Measurements from ENCODE around the gene SLC31A2.
A peak's percentile ranks its signal among the peaks of the same experiment; 100 is the strongest.
"Not testable (repeated sequence)": the region's sequence is repeated elsewhere in the genome, so short reads cannot be mapped to it uniquely, and the experiment has no call there.

SLC31A2 gene, protein sequence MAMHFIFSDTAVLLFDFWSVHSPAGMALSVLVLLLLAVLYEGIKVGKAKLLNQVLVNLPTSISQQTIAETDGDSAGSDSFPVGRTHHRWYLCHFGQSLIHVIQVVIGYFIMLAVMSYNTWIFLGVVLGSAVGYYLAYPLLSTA

DNA sequence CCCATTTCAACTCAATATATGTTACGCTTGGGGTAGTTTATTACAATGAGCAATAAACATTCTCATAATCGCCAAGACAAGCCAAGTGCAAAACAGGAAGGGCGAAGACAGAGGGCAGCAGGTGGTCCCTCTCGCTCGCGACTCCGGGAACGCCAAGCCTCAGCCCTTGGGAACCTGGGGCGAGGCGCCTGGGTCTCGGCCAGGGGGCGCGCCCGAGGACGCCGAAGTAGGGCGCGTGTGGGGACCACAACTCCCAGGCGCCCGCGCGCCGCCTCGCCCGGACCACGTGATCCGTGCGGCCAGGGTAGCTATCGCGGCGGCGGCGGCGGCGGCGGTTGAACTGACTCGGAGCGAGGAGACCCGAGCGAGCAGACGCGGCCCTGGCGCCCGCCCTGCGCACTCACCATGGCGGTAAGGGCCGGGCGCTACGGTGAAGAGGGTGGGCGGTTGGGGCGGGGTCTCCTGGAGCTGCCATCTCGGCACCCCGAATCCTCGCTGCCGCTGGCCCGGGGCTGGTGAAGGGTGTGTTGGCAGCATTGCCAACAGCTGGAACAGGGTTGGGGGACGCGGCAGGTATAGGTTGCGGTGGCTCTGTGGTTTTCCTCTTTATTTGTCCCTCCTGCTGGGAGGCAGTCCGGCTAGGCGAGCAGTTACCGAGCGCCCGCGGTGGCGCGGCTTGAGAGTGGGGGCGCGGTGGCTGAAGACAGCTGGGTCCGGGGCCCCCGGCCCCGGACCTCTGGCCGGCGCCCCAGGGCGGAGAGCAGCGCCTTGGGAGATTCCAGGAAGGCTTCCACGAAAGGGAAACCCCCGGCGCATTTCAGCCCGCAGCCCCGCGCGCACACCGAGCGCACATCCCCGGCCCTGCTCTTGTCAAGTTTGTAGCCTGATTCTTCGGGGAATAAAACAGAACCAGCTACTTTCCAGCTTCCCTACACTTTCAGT, at the start of gene SLC31A2:
SLC31A2 (plus strand) TSS at position 338 of the 942 bp plus-strand sequence; CDS start at position 406, 68 bp downstream.
- peak; percentile 90 for DNase-seq

DNA sequence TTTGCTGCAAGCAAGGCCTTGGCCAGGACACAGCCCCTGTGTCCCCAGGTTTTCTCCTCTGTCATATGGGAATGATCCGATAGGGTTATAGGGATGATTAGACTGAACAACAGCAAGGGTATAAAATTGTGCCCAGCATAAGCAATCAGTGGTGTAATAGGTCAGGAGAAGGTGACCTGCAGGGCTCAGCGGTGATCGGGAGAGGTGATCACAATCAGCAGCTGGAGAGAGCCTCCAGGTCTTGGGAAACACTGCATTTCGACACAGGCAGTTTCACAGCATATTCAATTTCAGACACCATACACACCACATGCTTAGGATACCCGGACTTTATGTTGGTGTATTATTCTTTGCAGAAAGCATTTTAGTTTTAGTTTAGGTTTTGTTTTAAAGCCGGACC, 45.5 kb upstream of the SLC31A2 start:
- DNase-seq = not testable (repeated sequence)

DNA sequence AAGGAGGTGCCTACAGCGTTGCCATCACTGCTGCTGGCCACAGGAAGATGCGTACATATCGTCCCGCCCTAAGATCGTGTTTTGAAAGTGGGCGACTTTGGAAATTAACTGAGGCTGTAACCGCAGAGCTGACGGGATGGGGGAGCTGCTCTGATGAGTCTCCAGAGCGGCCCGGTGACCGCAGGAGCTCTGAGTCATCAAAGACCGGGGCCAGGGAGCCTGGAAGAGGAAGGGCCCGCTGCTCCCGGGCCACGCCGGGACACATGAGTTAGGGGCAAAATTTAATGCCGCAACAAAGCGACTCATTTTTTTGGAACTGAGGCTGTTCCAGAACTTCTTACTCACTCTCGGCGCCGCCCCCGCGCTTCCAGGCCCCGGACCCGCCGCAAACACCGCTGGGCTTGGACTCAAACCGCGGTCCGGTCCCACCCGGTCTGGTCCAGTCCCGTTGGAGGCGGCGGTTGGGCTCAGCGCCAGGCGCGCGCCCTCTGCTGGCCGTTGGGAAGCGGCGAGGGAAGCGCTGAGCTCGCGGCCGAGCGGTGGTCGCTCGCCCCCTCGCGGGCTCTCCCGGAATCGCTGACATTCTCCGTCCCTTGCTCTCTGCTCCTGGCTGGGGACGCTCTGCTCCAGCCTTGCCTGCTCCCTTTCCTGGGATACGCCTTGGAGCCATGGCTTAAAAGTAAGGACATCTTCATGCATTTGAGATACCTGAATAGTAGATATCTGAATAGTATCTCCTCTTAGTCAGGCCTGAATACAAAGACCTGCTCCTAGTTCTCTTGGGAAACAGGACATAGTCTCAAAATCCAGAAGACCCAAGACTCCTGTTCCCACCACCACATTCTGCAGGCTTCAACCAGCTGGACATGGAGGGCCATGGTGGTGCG, 39.5 kb upstream of the SLC31A2 start:
- not testable (repeated sequence) for DNase-seq

DNA sequence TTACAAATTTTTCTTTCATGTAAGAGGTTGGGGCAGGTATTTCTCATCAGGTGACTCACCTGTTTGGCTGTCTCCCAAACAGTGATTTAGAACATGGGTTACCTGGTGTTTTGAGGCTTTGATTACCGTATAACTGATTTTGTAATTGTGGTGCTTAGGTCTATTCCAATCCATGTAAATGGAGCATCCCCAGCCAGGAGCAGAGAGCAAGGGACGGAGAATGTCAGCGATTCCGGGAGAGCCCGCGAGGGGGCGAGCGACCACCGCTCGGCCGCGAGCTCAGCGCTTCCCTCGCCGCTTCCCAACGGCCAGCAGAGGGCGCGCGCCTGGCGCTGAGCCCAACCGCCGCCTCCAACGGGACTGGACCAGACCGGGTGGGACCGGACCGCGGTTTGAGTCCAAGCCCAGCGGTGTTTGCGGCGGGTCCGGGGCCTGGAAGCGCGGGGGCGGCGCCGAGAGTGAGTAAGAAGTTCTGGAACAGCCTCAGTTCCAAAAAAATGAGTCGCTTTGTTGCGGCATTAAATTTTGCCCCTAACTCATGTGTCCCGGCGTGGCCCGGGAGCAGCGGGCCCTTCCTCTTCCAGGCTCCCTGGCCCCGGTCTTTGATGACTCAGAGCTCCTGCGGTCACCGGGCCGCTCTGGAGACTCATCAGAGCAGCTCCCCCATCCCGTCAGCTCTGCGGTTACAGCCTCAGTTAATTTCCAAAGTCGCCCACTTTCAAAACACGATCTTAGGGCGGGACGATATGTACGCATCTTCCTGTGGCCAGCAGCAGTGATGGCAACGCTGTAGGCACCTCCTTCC, 37.9 kb upstream of the SLC31A2 start:
- not testable (repeated sequence) for DNase-seq

DNA sequence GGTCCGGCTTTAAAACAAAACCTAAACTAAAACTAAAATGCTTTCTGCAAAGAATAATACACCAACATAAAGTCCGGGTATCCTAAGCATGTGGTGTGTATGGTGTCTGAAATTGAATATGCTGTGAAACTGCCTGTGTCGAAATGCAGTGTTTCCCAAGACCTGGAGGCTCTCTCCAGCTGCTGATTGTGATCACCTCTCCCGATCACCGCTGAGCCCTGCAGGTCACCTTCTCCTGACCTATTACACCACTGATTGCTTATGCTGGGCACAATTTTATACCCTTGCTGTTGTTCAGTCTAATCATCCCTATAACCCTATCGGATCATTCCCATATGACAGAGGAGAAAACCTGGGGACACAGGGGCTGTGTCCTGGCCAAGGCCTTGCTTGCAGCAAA, 32.0 kb upstream of the SLC31A2 start:
- DNase-seq = not testable (repeated sequence)

DNA sequence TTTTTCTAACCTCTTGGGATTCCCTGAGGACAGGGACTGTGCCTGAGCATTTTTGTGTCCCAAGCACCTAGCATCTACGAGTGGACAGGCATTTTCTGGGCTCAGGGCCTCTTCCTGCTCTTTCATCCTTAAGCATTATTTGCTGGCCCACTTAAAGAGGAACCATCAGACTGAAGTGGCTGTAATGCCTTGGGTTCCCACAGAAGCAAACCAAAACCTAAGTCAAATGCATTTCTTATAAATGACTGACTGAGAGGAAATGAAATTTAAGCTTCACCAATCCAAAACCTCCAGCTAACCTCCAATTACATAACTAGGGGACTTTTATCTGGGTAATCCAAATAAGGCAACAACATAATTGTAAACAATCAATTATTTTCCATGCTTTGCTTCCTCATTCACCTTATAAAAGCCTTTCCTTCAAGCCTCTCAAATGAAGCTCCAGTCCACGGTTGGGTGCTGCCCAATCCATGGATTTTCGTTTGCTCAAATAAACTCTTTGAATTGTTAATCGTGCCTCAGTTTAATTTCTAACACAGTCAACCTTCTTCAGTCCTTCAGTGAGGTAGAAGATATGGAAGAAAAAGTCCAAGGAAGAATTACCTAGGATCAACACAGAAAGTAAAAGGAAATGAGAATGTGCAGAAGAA, 25.3 kb upstream of the SLC31A2 start:
- no peak for DNase-seq

DNA sequence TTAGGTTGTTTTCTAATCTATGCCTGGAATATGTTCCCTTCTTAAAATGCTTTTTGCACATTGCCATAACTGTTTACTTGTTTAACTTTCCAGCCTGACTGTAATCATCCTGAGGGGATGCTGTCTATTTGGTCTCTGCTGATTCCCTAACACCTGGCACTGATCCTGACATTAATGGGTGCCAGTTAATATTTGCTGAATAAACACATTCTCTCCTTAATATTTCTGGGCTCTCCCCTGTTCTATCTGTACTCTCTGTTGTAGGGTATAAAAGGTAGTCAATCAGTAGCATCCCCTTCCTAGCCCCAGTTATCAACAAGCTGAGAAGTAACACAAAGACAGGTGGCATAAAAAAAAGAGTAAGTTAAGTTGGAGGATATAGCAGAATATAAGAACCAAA, 21.3 kb upstream of the SLC31A2 start:
- DNase-seq = no peak

DNA sequence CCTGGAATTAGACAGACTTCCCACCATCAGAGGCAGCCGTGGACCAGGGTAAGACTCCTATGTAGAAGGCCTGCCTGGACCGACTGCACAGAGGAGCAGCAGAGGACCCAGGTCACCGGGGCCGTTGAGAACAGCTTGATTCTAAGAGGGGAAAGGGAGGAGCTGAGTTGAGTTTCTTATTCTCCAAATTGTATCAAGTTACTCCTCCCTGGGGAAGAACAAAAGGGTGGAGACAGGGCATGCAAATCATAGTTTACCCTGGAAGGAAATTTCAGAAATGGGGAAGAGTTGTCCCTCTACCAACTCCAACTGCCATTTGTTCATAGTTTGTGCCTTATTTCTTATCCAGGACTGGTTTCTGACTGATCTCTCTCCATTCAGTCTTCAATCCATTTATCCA, 20.9 kb upstream of the SLC31A2 start:
- DNase-seq = no peak

DNA sequence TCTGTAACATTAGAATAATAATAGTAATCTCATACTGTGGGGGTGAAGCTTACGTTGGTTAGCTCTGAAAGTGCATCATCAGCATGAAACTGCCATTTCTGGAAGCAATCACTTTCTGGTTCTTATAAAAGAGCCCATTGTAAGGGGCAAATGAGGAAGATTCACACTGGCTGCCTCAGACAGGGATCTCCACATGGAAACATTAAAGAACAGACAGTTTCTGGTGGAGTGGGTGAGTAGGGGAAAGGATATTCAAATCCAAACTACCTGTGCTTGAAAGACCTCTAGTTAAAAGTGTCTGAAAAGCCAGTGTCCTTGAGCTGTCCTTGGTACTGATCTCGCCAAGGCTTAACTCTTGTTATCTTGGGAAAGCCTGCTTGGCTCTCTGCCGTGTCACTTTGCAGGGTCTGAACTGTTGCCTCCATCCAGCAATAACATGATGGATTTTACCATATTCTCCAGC, 19.1 kb upstream of the SLC31A2 start:
- DNase-seq = no peak

DNA sequence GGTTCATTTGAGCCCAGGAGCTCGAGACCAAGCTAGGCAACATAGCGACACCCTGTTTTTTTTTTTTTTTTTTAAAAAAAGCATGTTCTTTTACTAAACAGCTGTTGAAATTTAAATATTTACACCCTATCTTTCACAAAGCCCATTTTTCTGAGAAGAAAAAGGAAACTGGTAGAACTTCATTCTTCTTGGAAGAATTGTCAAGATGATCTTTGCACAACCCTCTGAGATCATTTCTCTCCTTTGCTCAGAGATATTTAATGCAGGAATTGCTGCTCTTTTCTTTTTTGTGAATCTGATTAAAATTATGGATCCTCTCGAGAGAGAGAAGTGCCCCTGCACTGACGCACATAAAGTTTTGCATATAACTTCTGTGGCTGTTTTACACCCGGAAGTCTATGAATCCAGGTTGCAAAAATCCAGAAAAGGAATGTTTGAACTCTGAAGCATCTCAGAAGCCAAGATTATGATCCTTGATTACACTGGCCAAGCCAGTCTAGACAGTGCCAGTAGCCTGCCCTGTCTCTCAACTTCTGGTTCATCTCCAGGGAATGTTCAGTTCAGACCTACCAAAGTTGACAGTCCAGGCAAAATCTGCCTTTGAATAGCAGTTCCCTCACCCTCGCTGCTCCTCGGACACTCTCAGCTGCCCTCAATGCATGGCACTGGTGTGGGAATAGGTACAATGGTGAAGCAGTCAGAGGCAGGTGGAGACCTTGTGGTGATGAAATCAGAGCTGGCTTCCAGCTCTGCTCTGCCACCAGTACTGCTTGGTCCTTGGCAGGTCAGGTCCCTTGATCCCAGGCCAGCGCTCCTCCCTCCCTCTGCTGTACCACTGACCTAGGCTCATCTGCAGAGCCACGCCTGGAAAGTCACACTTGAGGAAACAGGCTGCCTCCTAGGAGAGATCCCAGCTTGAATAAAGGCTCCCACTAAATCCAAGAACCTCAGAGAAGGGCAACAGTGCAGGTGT, 13.3 kb upstream of the SLC31A2 start:
- DNase-seq = no peak

DNA sequence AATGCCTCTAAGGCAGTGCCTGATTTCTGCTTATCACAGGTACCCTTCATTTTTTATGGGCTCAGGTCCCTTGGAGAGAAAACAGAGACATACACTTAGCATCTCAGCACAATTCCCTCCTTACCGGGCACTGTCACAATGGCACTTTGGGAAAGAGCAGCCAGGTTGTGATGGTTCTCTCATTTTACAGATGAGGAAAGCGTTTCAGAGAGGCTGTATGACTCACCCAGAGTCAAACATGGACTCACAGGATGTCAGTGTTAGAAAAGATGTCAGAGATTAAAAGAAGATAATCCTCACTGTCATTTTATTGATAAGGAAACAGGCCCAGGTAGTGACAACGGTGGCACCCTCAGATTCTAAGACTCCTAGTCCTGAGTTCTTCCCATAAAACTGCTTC, 12.0 kb upstream of the SLC31A2 start:
- DNase-seq = no peak

DNA sequence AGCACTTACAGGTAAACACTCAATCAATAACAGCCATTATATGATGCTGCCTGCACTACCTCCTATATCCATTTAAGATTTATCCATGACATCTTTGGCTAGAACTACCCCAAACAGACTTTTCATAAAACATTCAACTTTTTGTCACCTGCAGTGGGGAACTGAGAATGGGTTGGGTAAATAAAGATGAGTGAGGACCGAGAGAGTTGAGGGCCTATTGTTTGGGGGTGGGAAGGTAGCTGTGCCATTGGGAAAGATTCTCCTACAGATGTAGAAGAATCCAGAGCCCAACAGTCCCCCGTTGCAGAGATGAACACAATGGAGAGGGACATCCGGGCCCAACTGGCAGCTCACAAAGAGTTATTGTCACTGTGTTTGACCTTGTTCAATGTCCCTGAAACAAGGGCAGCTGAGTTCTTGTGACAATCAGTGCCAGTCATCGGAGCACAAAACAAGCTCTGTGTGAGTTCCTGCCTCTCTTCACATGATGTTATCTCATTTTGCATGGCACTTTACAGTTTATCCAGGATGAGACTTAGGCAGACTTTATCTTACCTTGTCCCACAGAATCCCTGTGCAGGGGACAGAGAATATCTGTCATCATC, 11.5 kb upstream of the SLC31A2 start:
- DNase-seq = no peak

DNA sequence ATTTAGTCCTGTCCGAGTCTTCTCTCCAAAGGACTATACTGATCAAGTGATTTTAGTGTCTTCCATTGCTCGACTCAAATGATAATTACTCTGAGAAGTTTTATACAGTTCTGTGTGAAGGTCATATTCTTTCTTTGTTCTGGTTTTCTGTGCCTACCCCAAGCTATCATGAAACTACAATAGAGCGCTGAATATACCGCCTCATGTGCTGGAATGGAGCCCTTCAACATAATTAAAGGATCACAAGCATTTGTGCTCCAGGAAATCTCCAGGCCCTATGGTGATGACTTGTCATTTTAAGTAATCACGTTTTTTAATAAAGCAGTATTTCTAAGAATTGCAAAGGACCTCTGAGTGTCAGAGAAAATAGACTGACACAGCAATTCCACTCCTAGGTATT, 10.9 kb upstream of the SLC31A2 start:
- DNase-seq = no peak

DNA sequence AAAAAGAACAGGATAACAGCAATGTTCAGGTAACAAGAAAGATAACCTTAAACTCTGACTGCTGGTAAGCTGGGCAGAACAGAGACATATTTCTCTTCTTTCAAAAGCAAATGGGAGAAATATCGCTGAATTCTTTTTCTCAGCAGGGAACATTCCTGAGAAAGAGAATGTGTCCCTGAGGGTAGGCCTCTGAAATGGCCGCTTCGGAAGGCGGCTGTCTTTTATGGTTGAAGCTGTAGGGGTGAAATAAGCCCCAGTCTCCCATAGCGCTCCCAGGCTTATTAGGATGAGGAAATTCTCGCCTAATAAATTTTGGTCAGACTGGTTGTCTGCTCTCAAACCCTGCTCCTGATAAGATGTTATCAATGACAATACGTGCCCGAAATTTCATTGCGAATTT, 9.9 kb upstream of the SLC31A2 start:
- not testable (repeated sequence) for DNase-seq

DNA sequence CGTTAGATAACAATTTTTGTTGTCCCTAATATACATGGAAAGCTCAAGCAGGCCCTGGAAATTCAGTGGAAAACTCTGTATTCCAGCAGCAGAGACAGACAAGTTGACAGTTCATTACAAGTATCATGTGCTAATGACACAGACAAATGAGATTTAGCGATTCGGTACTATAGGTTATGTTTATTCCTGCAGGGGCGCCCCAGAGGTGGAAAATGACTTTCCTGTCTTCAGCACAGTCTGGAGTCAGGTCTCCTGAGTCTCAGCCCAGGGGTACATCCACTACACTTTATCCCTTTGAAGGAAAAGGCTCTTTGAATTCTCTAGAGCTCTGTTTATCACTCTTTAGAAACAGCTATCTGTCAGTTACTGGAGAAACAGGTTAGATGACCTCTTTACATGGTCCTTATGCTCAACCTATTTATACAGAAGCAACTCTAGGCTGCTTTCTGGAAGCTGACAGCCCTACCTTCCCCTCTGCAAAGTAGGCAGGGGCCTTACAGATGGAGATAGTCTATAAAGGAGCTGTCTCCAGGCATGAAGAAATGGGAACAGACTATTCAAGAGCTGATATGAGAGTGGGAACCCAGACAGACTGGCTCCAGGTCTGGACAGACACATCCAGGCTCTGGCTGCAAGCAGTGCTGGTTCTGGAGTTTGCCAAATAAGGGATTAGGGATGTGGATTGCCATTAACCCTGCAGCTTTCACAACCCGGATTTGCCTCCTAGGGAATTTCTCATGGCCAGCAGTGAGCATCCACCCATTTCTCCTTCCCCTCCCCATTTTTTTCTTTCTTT, 7.2 kb upstream of the SLC31A2 start:
- no peak for DNase-seq

DNA sequence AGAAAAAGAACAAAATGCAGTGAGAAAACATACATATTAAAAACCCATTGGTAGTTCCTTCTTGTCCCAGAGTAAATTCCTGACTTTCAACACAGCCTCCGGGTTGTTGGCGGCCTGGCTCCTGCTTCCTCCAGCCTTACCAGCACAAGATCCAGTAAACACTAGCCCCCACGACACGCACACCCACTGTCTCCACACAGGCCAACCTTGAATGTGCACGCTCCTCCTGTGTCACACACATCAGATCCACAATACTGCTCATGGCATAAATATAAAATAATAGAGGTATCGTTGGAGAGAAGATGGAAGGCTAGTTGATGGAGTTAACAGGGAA, 2.5 kb upstream of the SLC31A2 start:
- DNase-seq = no peak

DNA sequence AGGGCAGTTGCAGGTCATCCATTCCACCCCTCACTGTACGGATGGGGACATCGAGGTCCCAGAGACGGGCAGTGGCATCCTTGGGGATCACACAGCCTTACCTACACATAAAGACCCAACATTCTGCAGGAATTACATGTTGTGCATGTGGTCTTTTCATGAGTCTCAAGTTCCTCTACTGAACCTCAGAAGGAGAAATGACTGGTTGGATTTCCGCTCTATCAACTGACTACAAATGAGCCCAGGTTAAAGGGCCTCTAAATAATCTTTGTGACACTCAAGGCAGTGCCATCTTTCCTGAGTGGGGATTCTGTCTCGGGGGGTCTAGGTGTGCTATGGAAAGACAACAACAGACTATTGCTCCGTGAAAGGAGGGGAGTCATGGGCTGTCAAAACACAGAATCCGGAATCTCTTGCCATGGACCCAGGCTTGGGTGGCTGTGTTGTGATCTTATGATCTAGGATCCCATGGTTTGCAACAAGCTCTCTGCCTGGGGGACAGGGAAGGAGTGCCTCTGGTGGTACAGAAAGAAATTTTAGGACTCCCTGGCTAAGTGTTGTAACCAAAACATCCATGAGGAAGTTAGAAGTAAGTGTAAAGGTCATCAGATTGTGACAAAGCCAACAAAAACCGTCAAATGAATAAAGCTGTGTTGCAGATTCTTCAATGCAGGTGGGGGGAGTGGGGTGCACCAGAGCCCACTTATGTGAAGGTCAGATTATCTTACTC, 1.9 kb upstream of the SLC31A2 start:
- no peak for DNase-seq

DNA sequence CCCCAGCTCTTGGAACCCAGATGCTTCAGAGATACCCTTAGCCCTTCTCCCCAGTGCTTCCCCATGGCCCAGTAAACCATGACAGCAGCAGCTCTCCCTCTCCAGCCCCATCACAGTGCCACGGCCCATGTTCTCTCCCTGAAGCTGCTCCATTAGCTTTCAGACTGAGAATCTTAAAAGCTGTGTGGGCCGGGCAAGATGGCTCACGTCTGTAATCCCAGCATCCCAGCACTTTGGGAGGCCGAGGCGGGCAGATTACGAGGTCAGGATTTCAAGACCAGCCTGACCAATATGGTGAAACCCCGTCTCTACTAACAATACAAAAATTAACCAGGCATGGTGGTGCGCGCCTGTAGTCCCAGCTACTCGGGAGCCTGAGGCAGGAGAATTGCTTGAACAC, 1.2 kb upstream of the SLC31A2 start:
- not testable (repeated sequence) for DNase-seq

All from stimulated activated naive CD4-positive, alpha-beta T cell treated with Interleukin-2 at 50 U/mL for 16 hours (primary cell).